HEK293 (cell line): ENCODE measurements around the gene FTMT.

Experiments
- CTCF ChIA-PET: fragments of 350-600 bp; formaldehyde crosslinking; extraction: SDS; loops from one replicate; lab custom pipeline; 2021; ENCODE audit warnings: antibody characterized with exemption; lab: Yijun Ruan, JAX
- POLR2A ChIA-PET: fragments of 300-600 bp; formaldehyde crosslinking; extraction: SDS; loops from one replicate; lab custom pipeline; 2020; ENCODE audit warnings: antibody characterized with exemption, inconsistent platforms; lab: Yijun Ruan, JAX
- H3K27ac ChIP-seq: fragments of 200-500 bp; sonication (Bioruptor generic); 2 replicates; pipeline ENCODE4 v1.5.1; 2014; ENCODE audit warnings: low read depth, low read length, control low read depth, inconsistent platforms; ENCODE audit errors: extremely low read depth
- H3K36me3 ChIP-seq, 2 experiments: fragments of 200-500 bp in 1 of 2; sonication (Bioruptor generic) in 1 of 2; 1 replicate in 1 of 2; 2 replicates in 1 of 2; pipeline ENCODE4 v1.5.1; 2014 to 2017; ENCODE audit warnings: inconsistent platforms in 2 of 2, low read length in 2 of 2; ENCODE audit not compliant: control insufficient read depth in 2 of 2, insufficient read depth in 1 of 2
- H3K4me1 ChIP-seq: fragments of 200-500 bp; sonication (Bioruptor generic); 2 replicates; pipeline ENCODE4 v1.5.1; 2014; ENCODE audit warnings: mild to moderate bottlenecking, low read length, inconsistent platforms; ENCODE audit not compliant: control insufficient read depth, insufficient read depth
- H3K4me3 ChIP-seq: 2 replicates; pipeline ENCODE4 v1.5.1; 2011; ENCODE audit warnings: low read depth, mild to moderate bottlenecking, control low read depth, low read length, moderate library complexity
- H3K9me3 ChIP-seq: fragments of 200-500 bp; sonication (Bioruptor generic); 2 replicates; pipeline ENCODE4 v1.5.1; 2014; ENCODE audit warnings: low read depth, low read length, inconsistent platforms; ENCODE audit not compliant: control insufficient read depth, insufficient read depth
- HOXA7 ChIP-seq: sonication (generic); formaldehyde crosslinking; IDR thresholded peaks from 2 replicates; pipeline ENCODE4 v1.8.1; 2022; ENCODE audit warnings: missing genetic modification reagents, borderline replicate concordance
- KLF7 ChIP-seq: fragments of 450-650 bp; formaldehyde crosslinking; IDR thresholded peaks from 2 replicates; pipeline ENCODE4 v1.5.1; 2016; ENCODE audit warnings: missing biosample characterization, missing genetic modification characterization, borderline replicate concordance
- KLF8 ChIP-seq: fragments of 450-650 bp; formaldehyde crosslinking; IDR thresholded peaks from 2 replicates; pipeline ENCODE4 v1.5.1; 2016; ENCODE audit warnings: missing biosample characterization, missing genetic modification characterization
- KLF9 ChIP-seq: fragments of 450-650 bp; formaldehyde crosslinking; IDR thresholded peaks from 2 replicates; pipeline ENCODE4 v1.5.1; 2016; ENCODE audit warnings: missing biosample characterization, missing genetic modification characterization, low read depth
- PRDM1 ChIP-seq: fragments of 450-650 bp; formaldehyde crosslinking; IDR thresholded peaks from 2 replicates; pipeline ENCODE4; 2016; ENCODE audit warnings: missing biosample characterization, missing genetic modification characterization
- SALL2 ChIP-seq: fragments of 450-650 bp; formaldehyde crosslinking; IDR thresholded peaks from 2 replicates; pipeline ENCODE4 v1.5.0; 2017; ENCODE audit warnings: missing biosample characterization, mild to moderate bottlenecking, missing genetic modification characterization, borderline replicate concordance
- ZEB2 ChIP-seq: fragments of 450-650 bp; formaldehyde crosslinking; IDR thresholded peaks from 2 replicates; pipeline ENCODE4 v1.5.1; 2016; ENCODE audit warnings: missing biosample characterization, missing genetic modification characterization
- ZNF132 ChIP-seq: fragments of 450-650 bp; formaldehyde crosslinking; IDR thresholded peaks from 2 replicates; pipeline ENCODE4 v1.5.1; 2017; ENCODE audit warnings: missing biosample characterization, missing genetic modification characterization, borderline replicate concordance
- ZNF223 ChIP-seq: fragments of 450-650 bp; formaldehyde crosslinking; IDR thresholded peaks from 2 replicates; pipeline ENCODE4 v1.5.1; 2016; ENCODE audit warnings: missing biosample characterization, missing genetic modification characterization
- ZNF24 ChIP-seq: fragments of 450-650 bp; formaldehyde crosslinking; IDR thresholded peaks from 2 replicates; pipeline ENCODE4 v1.5.1; 2016; ENCODE audit warnings: missing biosample characterization, missing genetic modification characterization
- ZNF341 ChIP-seq: fragments of 450-650 bp; formaldehyde crosslinking; IDR thresholded peaks from 2 replicates; pipeline ENCODE4; 2016; ENCODE audit warnings: low read depth, missing biosample characterization, missing genetic modification characterization
- ZNF398 ChIP-seq: fragments of 450-650 bp; formaldehyde crosslinking; IDR thresholded peaks from 2 replicates; pipeline ENCODE4 v1.5.1; 2017; ENCODE audit warnings: missing biosample characterization, missing genetic modification characterization
- ZNF48 ChIP-seq: fragments of 450-650 bp; formaldehyde crosslinking; IDR thresholded peaks from 2 replicates; pipeline ENCODE4 v1.5.1; 2016; ENCODE audit warnings: missing biosample characterization, missing genetic modification characterization
- ZNF529 ChIP-seq: fragments of 450-650 bp; formaldehyde crosslinking; IDR thresholded peaks from 2 replicates; pipeline ENCODE4 v1.5.1; 2017; ENCODE audit warnings: missing genetic modification characterization, missing biosample characterization; ENCODE audit not compliant: insufficient replicate concordance
- ZNF560 ChIP-seq: fragments of 450-650 bp; formaldehyde crosslinking; IDR thresholded peaks from 2 replicates; pipeline ENCODE4 v1.5.1; 2017; ENCODE audit warnings: missing biosample characterization, missing genetic modification characterization, borderline replicate concordance
- ZNF654 ChIP-seq: fragments of 450-650 bp; formaldehyde crosslinking; IDR thresholded peaks from 2 replicates; pipeline ENCODE4 v1.5.1; 2016; ENCODE audit warnings: low read depth, missing biosample characterization, missing genetic modification characterization
- ZSCAN5A ChIP-seq: fragments of 450-650 bp; formaldehyde crosslinking; IDR thresholded peaks from 2 replicates; pipeline ENCODE4 v1.5.1; 2016; ENCODE audit warnings: missing biosample characterization, missing genetic modification characterization
- TF ChIP-seq, protein P1 (sequence below): fragments of 450-650 bp; formaldehyde crosslinking; IDR thresholded peaks from 2 replicates; pipeline ENCODE4 v1.5.1; 2016; ENCODE audit warnings: missing biosample characterization, missing genetic modification characterization

The FTMT gene

DNA sequence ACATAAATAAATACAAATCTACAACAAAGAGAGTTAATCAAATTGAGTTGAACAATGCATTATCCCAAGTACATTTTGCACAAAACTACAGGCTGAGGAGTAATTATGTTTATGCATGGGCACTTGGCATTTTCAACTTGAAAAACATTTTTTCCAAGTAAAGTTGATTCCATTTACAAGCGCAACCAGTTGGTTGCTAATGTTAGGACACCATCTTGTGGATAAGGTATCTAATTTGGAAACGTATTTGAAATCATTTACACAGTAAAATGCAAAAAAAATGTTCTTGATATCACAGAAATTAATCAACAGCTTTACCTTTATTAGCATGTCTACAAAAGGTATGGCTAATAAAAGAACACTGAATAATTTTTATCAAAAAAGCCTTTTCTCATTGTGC lies 18.8 kb downstream of the FTMT start:
- Histone ChIP-seq H3K4me1 (no peaks in the 10 kb centered on the region), H3K27ac (no peak overlapping the region), H3K36me3 (no peaks in the 10 kb centered on the region), H3K9me3 (no peaks in the 10 kb centered on the region), H3K4me3 (no peak overlapping the region)
- CTCF ChIA-PET, result interaction anchor here (0.6 to 1.3 kb wide), 2 partner anchors 12 to 1068 kb away, joined by 3 to 4 read pairs; no protein-coding TSS in a partner anchor
- POLR2A ChIA-PET, result no interaction called here
- TF ChIP-seq ZNF341 (tag by site-specific recombination) (no peak), ZNF654 (tag by site-specific recombination) (peak; percentile 24; the same call in 1 of the 2 replicates)

DNA sequence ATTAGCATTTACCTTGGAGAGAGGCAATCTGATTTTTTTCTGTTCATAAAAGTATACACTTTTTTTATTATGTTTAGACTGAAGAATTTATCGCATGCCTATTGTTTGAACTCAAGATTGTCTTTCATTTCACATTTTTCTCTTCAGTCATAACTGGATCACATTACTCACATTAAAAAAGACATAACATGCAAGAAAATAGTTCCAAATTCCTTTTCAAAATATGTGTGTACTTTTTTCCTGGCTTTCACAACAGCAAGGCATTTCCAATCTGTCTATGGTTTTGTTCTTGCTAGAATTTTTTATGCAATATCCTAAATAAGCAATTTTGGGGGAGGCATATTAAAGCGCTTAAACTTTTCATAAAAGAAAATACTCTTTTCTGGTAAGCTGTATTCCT lies 21.2 kb downstream of the FTMT start:
- Histone ChIP-seq H3K36me3 (no peaks in the 10 kb centered on the region), H3K4me1 (no peaks in the 10 kb centered on the region), H3K4me3 (no peak overlapping the region), H3K27ac (no peak overlapping the region), H3K9me3 (no peaks in the 10 kb centered on the region)
- TF ChIP-seq ZNF24 (tag by site-specific recombination) (no peak), ZNF560 (tag by site-specific recombination) (no peak), KLF7 (no peak), KLF9 (tag by site-specific recombination) (no peak), ZNF398 (tag by site-specific recombination) (no peak), ZEB2 (tag by site-specific recombination) (no peak), ZNF529 (tag by site-specific recombination) (no peak), SALL2 (no peak), ZNF132 (tag by site-specific recombination) (no peak), ZSCAN5A (tag by site-specific recombination) (no peak), ZNF654 (tag by site-specific recombination) (no peak), ZNF223 (tag by site-specific recombination) (no peak), HOXA7 (CRISPR knock-in tag) (no peak)
- ChIA-PET POLR2A (no interaction called here), CTCF (interaction anchor here (0.6 kb wide), 1 partner anchor 8 kb away, joined by 4 read pairs; no protein-coding TSS in a partner anchor)

DNA sequence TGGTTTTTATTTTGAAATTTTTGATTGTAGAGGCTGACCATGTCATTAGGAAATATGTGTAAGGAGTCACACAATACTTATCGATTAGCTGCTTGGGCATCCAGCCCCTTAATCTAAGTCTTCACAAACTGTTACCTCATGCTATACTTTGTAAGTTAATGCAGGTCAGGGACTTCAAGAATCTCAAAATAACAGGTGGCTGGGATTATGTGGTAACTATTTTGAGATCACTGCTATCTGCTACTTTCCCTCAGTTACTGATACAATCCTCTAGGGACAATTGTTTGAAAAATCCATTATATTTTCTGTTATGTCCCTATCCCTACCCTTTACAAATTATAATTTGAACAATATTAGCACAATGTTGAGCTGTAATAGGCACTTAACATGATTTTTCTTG lies 21.7 kb downstream of the FTMT start:
- H3K36me3 ChIP-seq, result no peaks in the 10 kb centered on the region
- no peaks in the 10 kb centered on the region for H3K4me1 ChIP-seq
- no peaks in the 10 kb centered on the region for H3K9me3 ChIP-seq
- TF ChIP-seq PRDM1 (tag by site-specific recombination), result no peak
- no peak for TF ChIP-seq ZNF48 (tag by site-specific recombination)
- TF ChIP-seq, protein P1, sequence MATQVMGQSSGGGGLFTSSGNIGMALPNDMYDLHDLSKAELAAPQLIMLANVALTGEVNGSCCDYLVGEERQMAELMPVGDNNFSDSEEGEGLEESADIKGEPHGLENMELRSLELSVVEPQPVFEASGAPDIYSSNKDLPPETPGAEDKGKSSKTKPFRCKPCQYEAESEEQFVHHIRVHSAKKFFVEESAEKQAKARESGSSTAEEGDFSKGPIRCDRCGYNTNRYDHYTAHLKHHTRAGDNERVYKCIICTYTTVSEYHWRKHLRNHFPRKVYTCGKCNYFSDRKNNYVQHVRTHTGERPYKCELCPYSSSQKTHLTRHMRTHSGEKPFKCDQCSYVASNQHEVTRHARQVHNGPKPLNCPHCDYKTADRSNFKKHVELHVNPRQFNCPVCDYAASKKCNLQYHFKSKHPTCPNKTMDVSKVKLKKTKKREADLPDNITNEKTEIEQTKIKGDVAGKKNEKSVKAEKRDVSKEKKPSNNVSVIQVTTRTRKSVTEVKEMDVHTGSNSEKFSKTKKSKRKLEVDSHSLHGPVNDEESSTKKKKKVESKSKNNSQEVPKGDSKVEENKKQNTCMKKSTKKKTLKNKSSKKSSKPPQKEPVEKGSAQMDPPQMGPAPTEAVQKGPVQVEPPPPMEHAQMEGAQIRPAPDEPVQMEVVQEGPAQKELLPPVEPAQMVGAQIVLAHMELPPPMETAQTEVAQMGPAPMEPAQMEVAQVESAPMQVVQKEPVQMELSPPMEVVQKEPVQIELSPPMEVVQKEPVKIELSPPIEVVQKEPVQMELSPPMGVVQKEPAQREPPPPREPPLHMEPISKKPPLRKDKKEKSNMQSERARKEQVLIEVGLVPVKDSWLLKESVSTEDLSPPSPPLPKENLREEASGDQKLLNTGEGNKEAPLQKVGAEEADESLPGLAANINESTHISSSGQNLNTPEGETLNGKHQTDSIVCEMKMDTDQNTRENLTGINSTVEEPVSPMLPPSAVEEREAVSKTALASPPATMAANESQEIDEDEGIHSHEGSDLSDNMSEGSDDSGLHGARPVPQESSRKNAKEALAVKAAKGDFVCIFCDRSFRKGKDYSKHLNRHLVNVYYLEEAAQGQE, result no peak
- no peak for TF ChIP-seq KLF8 (tag by site-specific recombination)
- TF ChIP-seq, all 188 proteins: peak for 0
- Histone ChIP-seq H3K4me3 (no peak overlapping the region), H3K27ac (no peak overlapping the region)
- CTCF ChIA-PET, result no interaction called here
- POLR2A ChIA-PET, result no interaction called here
